ENCODE data around the gene KCTD8.

KCTD8 gene

GRCh38 chr4:44235897-44236296 is 212.7 kb downstream of the KCTD8 start:
- ChIA-PET CTCF (no interaction called here), POLR2A (no interaction called here)
- Histone ChIP-seq H3K36me3 (ENCODE audit: control insufficient read depth in 2 of 2, insufficient read depth in 1 of 2, low read length in 2 of 2) (no peaks in the 10 kb centered on the region), H3K4me1 (ENCODE audit: control insufficient read depth, insufficient read depth, low read length) (no peaks in the 10 kb centered on the region), H3K27ac (ENCODE audit: extremely low read depth, low read depth, low read length) (no peak overlapping the region), H3K9me3 (ENCODE audit: control insufficient read depth, insufficient read depth, low read depth, low read length) (no peaks in the 10 kb centered on the region), H3K4me3 (ENCODE audit: low read depth, low read length) (no peak overlapping the region)
- TF ChIP-seq ZXDB (tag by site-specific recombination; IDR thresholded peaks at IDR 0.05) (no peak), IKZF3 (tag by site-specific recombination; IDR thresholded peaks at IDR 0.05) (no peak)

DNA sequence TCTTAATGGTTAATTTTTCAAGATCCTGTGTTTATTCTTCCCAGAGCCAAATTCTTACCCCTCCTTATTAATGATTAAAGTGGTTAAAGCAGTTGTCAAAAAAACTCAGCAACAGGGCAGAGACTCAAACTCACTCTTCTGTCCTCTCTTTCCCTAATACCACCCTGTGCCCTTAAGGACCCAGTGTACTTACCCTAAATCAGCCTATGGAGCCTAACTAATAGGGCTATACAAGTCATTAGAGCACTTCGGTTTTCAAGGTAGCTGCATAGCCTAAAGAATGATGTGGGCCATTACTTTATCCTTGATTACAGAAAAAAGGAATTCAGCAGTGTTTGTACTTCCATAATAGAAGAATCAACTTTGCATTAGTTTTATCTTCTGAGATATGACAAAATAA is 216.3 kb downstream of the KCTD8 start:
- no peaks in the 10 kb centered on the region for H3K4me1 ChIP-seq (ENCODE audit: control insufficient read depth, insufficient read depth, low read length)
- ChIA-PET POLR2A (no interaction called here), CTCF (interaction anchor here (0.6 kb wide), 2 partner anchors 258 to 317 kb away, joined by 3 to 4 read pairs; no protein-coding TSS in a partner anchor)
- H3K9me3 ChIP-seq (ENCODE audit: control insufficient read depth, insufficient read depth, low read depth, low read length) = no peaks in the 10 kb centered on the region
- TF ChIP-seq, protein P1, sequence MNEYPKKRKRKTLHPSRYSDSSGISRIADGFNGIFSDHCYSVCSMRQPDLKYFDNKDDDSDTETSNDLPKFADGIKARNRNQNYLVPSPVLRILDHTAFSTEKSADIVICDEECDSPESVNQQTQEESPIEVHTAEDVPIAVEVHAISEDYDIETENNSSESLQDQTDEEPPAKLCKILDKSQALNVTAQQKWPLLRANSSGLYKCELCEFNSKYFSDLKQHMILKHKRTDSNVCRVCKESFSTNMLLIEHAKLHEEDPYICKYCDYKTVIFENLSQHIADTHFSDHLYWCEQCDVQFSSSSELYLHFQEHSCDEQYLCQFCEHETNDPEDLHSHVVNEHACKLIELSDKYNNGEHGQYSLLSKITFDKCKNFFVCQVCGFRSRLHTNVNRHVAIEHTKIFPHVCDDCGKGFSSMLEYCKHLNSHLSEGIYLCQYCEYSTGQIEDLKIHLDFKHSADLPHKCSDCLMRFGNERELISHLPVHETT (tag by site-specific recombination; IDR thresholded peaks at IDR 0.05) = no peak
- no peak for TF ChIP-seq ZNF792 (tag by site-specific recombination; IDR thresholded peaks at IDR 0.05)
- TF ChIP-seq, protein P2, sequence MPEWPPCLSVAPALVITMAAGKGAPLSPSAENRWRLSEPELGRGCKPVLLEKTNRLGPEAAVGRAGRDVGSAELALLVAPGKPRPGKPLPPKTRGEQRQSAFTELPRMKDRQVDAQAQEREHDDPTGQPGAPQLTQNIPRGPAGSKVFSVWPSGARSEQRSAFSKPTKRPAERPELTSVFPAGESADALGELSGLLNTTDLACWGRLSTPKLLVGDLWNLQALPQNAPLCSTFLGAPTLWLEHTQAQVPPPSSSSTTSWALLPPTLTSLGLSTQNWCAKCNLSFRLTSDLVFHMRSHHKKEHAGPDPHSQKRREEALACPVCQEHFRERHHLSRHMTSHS (tag by site-specific recombination; IDR thresholded peaks at IDR 0.05) = no peak
- no peak for TF ChIP-seq ZNF274 (IDR thresholded peaks at IDR 0.05; ENCODE audit: low read length)
- TF ChIP-seq ZNF274 (tag by site-specific recombination; IDR thresholded peaks at IDR 0.05; ENCODE audit: borderline replicate concordance) = no peak
- TF ChIP-seq ZNF747 (tag by site-specific recombination; IDR thresholded peaks at IDR 0.05) = no peak
- no peak for TF ChIP-seq BCL11A (tag by site-specific recombination; IDR thresholded peaks at IDR 0.05; ENCODE audit: low read depth)
- no peak for TF ChIP-seq ZNF768 (tag by site-specific recombination; IDR thresholded peaks at IDR 0.05)
- TF ChIP-seq, protein P3, sequence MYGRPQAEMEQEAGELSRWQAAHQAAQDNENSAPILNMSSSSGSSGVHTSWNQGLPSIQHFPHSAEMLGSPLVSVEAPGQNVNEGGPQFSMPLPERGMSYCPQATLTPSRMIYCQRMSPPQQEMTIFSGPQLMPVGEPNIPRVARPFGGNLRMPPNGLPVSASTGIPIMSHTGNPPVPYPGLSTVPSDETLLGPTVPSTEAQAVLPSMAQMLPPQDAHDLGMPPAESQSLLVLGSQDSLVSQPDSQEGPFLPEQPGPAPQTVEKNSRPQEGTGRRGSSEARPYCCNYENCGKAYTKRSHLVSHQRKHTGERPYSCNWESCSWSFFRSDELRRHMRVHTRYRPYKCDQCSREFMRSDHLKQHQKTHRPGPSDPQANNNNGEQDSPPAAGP (tag by site-specific recombination; IDR thresholded peaks at IDR 0.05) = no peak
- no peak for TF ChIP-seq SALL2 (tag by site-specific recombination; IDR thresholded peaks at IDR 0.05; ENCODE audit: borderline replicate concordance)
- H3K4me3 ChIP-seq (ENCODE audit: low read depth, low read length) = no peak overlapping the region
- H3K27ac ChIP-seq (ENCODE audit: extremely low read depth, low read depth, low read length) = no peak overlapping the region
- no peaks in the 10 kb centered on the region for H3K36me3 ChIP-seq (ENCODE audit: control insufficient read depth in 2 of 2, insufficient read depth in 1 of 2, low read length in 2 of 2)

DNA sequence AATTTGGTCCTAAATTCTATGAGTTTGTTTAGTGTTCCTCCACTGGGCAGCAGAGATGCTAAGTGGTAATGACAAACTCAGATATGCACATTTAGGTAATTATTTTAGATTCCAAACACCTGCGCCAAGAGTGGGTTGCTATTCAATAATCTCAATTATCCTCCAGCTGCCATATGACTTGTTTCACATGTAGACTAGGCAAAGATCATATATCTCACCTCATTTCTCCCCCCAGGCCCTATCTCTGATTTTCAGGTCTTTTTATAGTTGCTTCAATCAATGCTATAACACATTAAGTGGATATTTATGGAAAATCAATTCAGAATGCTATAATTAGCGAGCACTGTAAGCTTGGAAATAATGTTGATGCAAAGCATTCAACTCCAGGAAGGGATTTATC is 217.6 kb downstream of the KCTD8 start:
- no peaks in the 10 kb centered on the region for H3K9me3 ChIP-seq (ENCODE audit: control insufficient read depth, insufficient read depth, low read depth, low read length)
- H3K27ac ChIP-seq (ENCODE audit: extremely low read depth, low read depth, low read length) = no peak overlapping the region
- H3K4me1 ChIP-seq (ENCODE audit: control insufficient read depth, insufficient read depth, low read length) = no peaks in the 10 kb centered on the region
- CTCF ChIA-PET = interaction anchor here (0.8 kb wide), 1 partner anchor 17 kb away, joined by 3 read pairs; no protein-coding TSS in a partner anchor
- no peaks in the 10 kb centered on the region for H3K36me3 ChIP-seq (ENCODE audit: control insufficient read depth in 2 of 2, insufficient read depth in 1 of 2, low read length in 2 of 2)
- no peak overlapping the region for H3K4me3 ChIP-seq (ENCODE audit: low read depth, low read length)
- POLR2A ChIA-PET = no interaction called here
- TF ChIP-seq ZNF558 (tag by site-specific recombination; IDR thresholded peaks at IDR 0.05) (no peak), ZNF501 (tag by site-specific recombination; IDR thresholded peaks at IDR 0.05) (no peak), KLF9 (tag by site-specific recombination; IDR thresholded peaks at IDR 0.05; ENCODE audit: low read depth) (no peak)

- no peak overlapping the region for H3K27ac ChIP-seq (ENCODE audit: extremely low read depth, low read depth, low read length)
- H3K4me3 ChIP-seq (ENCODE audit: low read depth, low read length) = no peak overlapping the region
- no peaks in the 10 kb centered on the region for H3K36me3 ChIP-seq (ENCODE audit: control insufficient read depth in 2 of 2, insufficient read depth in 1 of 2, low read length in 2 of 2)
- H3K4me1 ChIP-seq (ENCODE audit: control insufficient read depth, insufficient read depth, low read length) = no peaks in the 10 kb centered on the region
- ChIA-PET CTCF (no interaction called here), POLR2A (no interaction called here)
- H3K9me3 ChIP-seq (ENCODE audit: control insufficient read depth, insufficient read depth, low read depth, low read length) = no peaks in the 10 kb centered on the region
- TF ChIP-seq ZNF571 (tag by site-specific recombination; IDR thresholded peaks at IDR 0.05) = no peak
- TF ChIP-seq ZNF174 (tag by site-specific recombination; IDR thresholded peaks at IDR 0.05) = no peak
- no peak for TF ChIP-seq ZBTB20 (tag by site-specific recombination; IDR thresholded peaks at IDR 0.05)
- TF ChIP-seq ZNF169 (tag by site-specific recombination; IDR thresholded peaks at IDR 0.05) = no peak
- TF ChIP-seq ZNF610 (tag by site-specific recombination; IDR thresholded peaks at IDR 0.05; ENCODE audit: borderline replicate concordance) = no peak
- no peak for TF ChIP-seq EGR2 (tag by site-specific recombination; IDR thresholded peaks at IDR 0.05; ENCODE audit: low read depth)
- no peak for TF ChIP-seq ZNF274 (IDR thresholded peaks at IDR 0.05; ENCODE audit: low read length)
- no peak for TF ChIP-seq ZNF274 (tag by site-specific recombination; IDR thresholded peaks at IDR 0.05; ENCODE audit: borderline replicate concordance)
- TF ChIP-seq, protein P4, sequence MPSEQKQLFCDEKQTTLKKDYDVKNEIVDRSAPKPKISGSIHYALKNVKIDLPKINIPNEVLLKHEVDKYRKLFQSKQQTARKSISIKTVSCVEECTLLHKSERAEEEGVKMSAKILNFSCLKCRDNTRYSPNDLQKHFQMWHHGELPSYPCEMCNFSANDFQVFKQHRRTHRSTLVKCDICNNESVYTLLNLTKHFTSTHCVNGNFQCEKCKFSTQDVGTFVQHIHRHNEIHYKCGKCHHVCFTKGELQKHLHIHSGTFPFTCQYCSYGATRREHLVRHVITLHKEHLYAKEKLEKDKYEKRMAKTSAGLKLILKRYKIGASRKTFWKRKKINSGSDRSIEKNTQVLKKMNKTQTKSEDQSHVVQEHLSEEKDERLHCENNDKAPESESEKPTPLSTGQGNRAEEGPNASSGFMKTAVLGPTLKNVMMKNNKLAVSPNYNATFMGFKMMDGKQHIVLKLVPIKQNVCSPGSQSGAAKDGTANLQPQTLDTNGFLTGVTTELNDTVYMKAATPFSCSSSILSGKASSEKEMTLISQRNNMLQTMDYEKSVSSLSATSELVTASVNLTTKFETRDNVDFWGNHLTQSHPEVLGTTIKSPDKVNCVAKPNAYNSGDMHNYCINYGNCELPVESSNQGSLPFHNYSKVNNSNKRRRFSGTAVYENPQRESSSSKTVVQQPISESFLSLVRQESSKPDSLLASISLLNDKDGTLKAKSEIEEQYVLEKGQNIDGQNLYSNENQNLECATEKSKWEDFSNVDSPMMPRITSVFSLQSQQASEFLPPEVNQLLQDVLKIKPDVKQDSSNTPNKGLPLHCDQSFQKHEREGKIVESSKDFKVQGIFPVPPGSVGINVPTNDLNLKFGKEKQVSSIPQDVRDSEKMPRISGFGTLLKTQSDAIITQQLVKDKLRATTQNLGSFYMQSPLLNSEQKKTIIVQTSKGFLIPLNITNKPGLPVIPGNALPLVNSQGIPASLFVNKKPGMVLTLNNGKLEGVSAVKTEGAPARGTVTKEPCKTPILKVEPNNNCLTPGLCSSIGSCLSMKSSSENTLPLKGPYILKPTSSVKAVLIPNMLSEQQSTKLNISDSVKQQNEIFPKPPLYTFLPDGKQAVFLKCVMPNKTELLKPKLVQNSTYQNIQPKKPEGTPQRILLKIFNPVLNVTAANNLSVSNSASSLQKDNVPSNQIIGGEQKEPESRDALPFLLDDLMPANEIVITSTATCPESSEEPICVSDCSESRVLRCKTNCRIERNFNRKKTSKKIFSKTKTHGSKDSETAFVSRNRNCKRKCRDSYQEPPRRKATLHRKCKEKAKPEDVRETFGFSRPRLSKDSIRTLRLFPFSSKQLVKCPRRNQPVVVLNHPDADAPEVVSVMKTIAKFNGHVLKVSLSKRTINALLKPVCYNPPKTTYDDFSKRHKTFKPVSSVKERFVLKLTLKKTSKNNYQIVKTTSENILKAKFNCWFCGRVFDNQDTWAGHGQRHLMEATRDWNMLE (tag by site-specific recombination; conservative IDR thresholded peaks at IDR 0.05; ENCODE audit: low read depth) = no peak
Measured at GRCh38 chr4:44228326-44228725, 220.3 kb downstream of the KCTD8 start.

All from HEK293 (cell line).